HCT116 (cell line): ENCODE data around the gene AAK1.

ENCODE experiments used
- CTCF ChIP-seq, 3 experiments: fragments of 200-600 bp in 1 of 3; sonication (generic) in 1 of 3; IDR thresholded peaks in 2 of 3; conservative IDR thresholded peaks in 1 of 3; 2 replicates each; pipeline ENCODE4 v1.5.1; 2012 to 2017; ENCODE audit warnings: low read depth in 2 of 3, low read length in 2 of 3, antibody characterized with exemption in 1 of 3, borderline replicate concordance in 1 of 3, control low read depth in 1 of 3, mild to moderate bottlenecking in 1 of 3, mixed read lengths in 1 of 3, mixed run types in 1 of 3, moderate library complexity in 1 of 3; ENCODE audit not compliant: insufficient read depth in 1 of 3
- EZH2phosphoT487 ChIP-seq: fragments of 200-600 bp; IDR thresholded peaks from 2 replicates; pipeline ENCODE4 v1.6.1; 2018; ENCODE audit warnings: antibody characterized with exemption, borderline replicate concordance
- MAX ChIP-seq: IDR thresholded peaks from 2 replicates; pipeline ENCODE4 v1.6.1; 2012
- POLR2A ChIP-seq: IDR thresholded peaks from 2 replicates; pipeline ENCODE4 v1.7.0; 2011; ENCODE audit warnings: borderline replicate concordance; ENCODE audit not compliant: insufficient read depth, insufficient read length; ENCODE audit errors: extremely low read depth

- TF ChIP-seq EZH2phosphoT487: no peak
- TF ChIP-seq CTCF (IDR thresholded peaks at IDR 0.05 in 2 of 3, conservative IDR thresholded peaks at IDR 0.05 in 1 of 3; ENCODE audit: borderline replicate concordance in 1 of 3, insufficient read depth in 1 of 3, low read depth in 2 of 3, low read length in 2 of 3): no peak
- no peak for TF ChIP-seq POLR2A
- no peak for TF ChIP-seq MAX
Observed at GRCh38 chr2:69499242-69499641, 144.3 kb downstream of the AAK1 start.
